GM19239 (cell line): Measurements from ENCODE around the gene TNFRSF14.

Experiments
- DNase-seq: peaks from one replicate; pipeline ENCODE4 v3.0.0; 2011; ENCODE audit warnings: low spot score; ENCODE audit not compliant: insufficient read length
- FAIRE-seq: peaks from 2 replicates; lab custom pipeline; 2011; peaks lifted over from hg19 to GRCh38; lab: Jason Lieb, UNC

Gene TNFRSF14

DNA sequence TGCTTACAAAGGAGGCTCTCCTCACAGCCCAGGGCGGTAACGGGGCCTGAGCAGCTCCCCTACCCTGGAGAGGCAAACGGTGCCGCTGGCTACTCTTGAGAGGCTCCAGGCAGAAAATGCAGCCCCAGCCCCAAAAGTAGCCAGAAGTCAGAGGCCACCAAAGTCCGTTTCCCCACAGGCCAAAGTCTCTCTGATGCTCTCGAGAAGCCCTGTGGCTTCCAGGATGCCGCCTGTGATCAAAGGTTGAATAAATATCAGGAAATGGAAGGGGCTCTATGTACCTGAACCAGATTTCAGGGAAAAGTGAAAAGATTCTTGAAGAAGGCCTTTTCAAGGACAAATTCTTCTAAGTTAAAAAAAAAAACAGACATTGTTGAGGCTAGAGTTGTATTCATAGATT lies 33.9 kb upstream of the TNFRSF14 start:
- FAIRE-seq, result no peak
- DNase-seq, result no peak

DNA sequence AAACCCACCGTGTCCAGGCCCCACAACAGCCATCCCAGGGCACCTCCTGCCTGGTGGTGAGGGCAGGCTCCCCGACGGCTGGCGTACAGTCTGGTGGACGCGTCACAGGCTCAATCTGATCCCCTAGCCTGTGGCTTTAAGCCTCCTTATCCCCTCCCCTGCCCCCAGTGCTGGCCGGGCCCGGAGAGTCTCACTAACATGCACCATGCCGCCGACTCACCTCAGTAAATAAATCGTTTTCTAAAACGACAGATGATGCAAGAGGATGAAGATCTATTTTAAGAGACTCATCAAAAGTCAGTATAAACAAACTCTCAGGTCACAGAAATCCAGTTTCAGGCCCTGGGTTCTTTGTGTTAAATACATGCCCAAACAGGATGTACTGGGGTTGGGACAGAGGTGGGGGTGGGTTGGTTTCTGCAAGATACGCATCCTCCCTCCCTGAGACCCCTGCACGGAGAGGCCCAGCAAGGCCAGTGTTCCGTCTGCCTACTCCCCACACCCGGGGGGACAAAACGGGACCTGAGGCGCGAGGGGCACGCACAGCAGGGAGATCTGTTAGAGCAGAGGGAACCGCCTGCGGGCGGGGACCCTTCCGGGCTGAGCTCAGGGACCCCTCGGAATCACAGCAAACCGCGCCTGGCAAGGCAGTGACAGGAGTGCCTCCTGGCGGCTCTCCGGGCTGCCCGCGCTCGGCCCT lies 32.8 kb upstream of the TNFRSF14 start:
- DNase-seq, result no peak
- no peak for FAIRE-seq

DNA sequence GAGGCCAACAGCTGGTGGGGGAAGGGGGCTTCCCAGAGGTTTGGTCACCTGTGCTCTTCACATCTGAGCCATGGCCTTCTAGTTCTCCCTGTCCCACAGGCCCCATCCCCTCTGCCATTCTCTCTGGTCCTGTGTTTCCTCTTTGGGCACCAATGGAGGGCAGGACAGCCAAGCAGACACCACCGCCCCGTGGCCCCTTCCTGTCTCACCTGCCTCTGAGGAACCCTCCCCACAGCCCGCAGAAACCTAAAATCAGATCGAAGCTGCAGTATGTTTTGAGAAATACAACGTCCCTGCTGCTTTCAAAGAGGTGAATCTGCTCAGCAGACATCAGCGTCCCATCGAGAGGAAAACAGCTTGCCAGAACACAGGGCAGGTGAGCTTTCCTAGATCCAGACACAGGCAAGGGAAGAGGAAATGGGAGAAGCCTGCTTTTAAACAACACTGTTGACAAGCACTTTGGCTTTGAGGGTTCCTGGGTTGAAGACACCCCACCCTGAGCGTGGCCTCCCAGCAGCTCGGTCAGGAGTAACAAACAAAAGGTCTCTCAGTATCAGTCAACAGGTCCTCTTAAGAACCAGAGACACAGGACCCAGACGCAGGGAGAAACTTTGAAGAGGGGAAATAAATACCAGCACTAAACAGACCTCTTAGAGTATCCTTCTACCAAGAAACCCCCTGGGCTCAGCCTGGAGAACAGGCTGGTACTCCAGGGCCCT lies 32.1 kb upstream of the TNFRSF14 start:
- no peak for FAIRE-seq
- DNase-seq, result no peak

DNA sequence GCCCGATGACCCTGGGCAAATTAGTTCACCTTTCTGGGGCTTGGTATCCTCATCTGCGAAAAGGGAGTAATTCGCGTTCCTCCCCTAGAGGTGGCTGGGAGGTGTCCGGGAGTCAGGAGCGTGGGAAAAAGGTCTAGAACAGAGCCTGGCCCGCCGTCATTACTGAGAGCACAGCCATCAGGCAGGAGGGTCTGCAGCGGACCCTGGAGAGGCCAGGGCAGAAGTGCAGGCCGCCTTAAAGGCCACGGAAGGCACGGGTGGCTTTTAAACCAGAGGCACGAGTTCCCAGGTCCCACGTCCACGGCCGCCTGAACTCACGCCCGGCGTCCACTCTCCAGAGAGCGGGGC lies 30.6 kb upstream of the TNFRSF14 start:
- FAIRE-seq, result peak; percentile 59
- no peak for DNase-seq

DNA sequence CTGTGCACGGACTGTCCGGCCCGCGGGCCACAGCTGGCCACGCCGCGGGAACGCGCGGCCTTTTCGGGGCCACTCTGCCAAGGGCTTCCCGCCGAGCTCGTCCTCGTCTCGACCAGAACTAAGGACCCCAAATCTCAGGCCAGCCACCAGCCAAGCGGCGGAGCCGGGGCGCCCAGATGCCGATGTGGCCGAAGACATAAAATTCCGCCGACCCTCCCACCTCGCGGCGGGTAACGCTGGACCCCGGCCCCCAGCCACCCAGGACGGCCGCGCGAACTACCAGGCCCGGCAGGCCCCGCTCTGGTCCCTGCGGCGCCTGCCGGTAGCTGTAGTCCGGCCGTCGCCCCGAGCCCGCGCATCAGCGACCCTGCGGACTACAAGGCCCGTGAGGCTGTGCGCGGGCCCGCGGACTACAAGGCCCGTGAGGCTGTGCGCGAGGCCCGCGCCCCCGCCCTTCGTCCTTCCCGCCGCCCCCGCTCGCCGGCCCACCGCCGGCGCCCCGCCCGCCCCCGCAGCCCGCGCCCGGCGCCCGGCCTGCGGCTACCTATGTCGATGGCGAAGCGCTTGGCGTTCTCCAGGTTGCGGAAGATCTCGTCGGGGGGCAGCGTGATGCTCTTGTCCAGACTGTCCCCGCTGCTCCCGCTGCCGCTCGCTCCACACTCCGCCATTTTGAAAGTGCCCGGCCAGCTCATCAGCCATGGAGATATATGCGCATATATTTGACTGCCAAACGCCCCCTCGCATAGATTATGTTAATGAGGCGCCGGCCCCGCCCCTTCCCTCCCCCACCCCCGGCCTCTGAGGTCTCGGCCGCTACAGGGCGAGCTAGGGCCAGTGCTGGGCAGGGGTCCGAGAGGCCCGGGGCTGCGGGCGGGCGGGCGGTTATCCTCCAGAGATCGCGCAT lies 30.0 kb upstream of the TNFRSF14 start, which contains the start of gene PANK4:
TSS of gene PANK4 (minus strand) at position 677 of the 904 bp plus-strand sequence. CDS start at position 668, 9 bp downstream.
- DNase-seq, result peak; percentile 99
- FAIRE-seq, result peak; percentile 93

DNA sequence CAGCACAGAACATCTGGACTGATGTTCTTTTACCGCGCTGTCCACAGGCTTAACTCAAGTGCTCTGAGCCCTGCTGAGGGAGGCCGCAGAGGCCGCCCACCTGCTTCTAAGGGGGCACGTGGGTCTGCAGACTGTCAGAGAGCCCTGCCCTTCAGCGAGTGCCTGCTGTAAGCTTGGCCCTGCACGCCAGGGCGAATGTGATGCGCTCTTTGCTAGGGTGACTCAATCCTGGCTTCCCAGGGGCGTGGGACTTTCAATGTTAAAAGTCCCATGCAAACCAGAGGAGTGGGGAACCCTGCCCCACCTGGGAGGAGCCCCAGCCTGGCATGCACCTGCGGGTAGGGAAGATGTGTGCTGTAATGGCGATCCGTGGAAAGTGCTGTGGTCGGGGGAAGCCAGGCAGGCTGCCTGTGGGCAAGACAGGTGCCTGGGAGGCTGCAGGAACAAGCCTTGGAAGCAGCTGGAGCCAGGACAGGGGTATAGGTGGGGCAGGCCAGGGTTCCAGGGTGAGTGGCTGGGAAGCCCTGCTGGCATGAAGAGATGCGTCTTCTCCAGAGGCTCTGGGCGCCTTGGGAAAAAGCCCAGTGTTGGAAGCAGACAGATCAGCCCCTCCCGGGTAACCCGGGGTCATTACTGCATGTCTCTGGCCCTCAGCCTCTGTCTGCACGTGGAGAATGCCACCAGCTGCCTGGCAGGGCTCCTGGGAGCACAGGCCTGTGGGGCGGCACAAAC lies 29.2 kb upstream of the TNFRSF14 start:
- FAIRE-seq, result no peak
- DNase-seq, result peak; percentile 77

DNA sequence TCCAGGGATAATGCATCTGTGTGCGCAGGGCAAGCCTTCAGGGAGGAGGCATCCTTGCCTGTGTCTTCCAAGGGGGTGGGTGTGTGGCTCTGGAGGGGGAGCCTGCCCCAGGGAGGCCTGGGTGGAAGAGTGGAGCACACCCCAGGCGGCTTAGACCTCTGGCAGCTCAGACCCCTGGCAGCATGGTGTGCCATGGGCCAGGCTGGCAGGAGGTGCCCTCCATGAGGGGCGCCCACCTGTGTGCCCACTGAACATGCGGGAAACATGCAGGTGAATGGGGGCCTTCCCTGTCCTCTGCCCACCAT lies 28.7 kb upstream of the TNFRSF14 start:
- DNase-seq (no peak), FAIRE-seq (no peak)

DNA sequence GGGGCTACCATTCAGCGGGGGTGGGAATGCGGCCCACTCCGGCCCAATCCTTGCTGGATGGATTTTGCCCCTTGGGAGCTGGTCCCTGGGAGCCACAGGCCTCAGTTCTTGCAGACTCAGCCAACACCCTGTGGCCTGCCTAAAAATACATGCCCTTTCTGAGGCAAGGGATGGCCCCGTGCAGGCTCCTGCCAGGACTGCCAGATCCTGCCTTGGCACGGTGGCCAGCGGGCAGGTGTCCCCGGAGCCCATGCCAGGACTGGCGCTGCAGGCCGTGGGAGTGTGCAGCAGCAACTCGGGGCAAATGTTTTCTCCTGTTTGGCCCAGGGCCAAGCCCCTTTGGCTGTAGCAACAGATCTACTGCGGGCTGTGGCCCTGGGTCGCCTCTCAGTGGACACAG lies 28.2 kb upstream of the TNFRSF14 start:
- no peak for DNase-seq
- FAIRE-seq, result no peak

DNA sequence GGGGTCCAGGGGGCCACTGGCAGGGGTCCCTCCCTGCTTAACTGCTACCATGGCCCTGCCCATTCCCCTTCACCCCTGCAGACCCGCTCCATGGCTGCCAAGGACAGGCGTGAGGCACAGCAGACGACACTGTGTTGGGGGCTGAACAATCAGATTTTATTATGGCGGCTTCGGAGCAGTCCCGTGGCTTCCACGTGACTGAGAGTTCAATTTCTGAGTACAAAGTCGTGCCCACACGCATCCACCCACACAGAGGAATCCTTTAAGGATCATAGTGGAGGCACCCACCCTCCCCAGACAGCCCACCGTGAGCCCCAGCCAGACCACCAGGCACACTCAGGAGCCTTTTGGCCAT lies 27.6 kb upstream of the TNFRSF14 start:
- no peak for FAIRE-seq
- DNase-seq, result no peak

DNA sequence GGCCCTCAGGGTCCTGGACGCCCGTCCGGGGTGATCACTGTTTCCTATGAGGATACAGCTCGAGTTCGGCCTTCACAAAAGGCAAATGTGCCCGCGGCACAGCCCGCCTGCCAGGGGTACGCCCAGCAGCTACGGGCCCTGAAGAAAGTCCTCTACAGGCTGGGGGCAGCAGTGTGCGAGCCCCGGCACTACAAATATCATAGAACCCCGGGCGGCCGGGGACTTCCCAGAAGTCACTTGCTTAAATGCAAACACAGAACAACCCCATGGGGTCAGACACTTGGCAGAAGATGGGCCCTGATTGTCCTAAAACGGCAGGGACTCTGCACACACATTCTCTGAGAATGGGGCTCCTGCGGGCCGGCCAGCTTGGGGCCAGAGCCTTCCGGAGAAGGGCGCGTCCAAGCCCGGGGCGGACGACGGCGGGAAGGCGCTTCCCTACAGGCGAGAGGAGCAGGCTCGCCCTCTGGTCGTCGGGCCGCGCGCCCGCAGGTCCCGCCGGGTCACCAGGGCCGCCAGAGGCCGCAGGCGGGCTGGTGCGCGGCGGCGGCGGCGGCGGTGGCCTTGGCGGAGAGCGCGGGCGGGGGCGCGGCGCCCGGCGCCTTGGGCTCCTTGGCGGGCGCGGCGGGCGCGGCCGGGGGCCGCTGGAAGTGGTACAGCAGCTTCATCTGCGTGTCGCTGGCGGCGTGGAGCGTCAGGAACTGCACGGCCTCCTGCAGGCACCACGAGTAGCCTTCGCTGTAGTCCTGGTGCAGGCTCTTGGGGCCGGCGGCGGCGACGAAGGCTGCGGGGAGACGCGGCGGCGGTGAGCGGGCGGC lies 27.0 kb upstream of the TNFRSF14 start:
- FAIRE-seq (no peak), DNase-seq (no peak)

DNA sequence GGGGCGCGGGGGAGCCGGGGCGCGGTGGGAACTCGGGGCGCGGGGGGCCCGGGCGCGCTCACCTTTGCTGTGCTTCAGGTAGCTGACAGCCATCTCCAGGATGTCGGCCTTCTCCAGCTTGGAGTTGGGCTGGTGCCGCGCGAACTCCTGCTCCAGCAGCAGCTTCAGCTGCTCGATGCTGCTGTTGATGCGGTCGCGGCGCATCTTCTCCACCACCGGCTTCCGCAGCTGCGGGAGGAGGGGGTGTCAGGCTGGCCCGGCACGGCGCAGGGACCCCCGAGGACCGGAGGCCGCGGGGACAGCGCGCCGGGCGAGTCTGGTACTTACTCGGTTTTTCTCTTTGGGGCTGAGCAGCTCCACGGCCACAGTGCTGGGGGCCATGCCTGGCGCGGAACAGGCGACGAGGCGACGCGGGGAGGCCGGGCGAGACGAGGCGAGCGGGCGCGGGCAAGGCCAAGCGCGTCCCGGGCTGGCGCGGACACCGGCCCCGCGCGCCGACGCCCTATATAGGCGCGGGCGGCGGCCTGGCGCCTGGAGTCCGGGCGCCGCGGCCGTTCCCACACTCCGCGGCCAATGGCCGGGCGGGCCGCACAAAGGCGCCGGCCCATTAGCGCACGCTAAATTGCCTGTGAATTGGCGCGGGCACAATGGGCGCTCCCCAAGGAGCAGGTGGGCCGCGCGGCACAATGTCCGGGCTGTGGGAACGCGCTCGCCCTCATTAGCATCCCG lies 26.2 kb upstream of the TNFRSF14 start, which contains the start of gene HES5:
TSS of gene HES5 (minus strand) at position 480 of the 729 bp plus-strand sequence. CDS start at position 381, 99 bp downstream.
- DNase-seq (no peak), FAIRE-seq (no peak)

DNA sequence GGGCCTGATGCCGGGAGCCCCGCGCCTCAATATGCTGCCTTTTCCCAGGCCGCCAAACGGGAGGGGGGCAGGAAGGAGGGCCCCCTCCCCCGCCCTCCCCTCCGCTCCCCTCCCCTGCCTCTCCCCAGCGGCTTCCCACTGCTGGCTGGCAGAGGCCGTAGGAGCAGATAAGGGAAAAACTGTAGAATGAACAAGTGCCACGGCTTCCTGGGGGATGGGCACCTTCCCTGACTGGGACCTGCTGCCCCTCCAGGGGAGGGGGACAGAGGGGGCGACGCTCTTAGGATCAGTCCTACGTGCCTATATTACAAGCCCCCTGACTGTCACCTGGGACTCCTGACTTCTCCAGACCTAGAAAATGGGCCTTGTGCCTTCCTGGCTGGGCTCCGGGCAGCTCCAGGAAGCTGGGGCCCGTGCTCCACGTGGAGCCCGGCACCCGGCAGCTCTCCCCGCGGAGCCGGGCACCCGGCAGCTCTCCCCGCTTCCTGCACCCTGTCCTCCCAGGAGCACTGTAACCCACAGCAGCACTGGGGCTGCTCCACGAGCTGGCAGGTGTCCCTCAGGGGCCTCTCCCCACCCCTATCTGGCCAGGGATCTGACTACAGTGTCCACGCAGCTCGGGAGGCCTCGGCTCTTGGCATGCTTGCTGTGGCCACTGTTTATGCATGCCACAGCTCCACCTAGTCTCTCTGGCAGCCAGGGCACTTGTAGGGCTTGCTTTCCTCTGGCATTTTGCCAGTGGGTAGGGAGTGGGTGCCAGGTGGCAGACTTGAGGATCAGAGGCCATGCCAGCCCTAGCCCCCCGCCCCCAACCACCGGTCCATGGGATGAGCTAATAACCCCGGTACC lies 25.4 kb upstream of the TNFRSF14 start:
- no peak for DNase-seq
- no peak for FAIRE-seq

DNA sequence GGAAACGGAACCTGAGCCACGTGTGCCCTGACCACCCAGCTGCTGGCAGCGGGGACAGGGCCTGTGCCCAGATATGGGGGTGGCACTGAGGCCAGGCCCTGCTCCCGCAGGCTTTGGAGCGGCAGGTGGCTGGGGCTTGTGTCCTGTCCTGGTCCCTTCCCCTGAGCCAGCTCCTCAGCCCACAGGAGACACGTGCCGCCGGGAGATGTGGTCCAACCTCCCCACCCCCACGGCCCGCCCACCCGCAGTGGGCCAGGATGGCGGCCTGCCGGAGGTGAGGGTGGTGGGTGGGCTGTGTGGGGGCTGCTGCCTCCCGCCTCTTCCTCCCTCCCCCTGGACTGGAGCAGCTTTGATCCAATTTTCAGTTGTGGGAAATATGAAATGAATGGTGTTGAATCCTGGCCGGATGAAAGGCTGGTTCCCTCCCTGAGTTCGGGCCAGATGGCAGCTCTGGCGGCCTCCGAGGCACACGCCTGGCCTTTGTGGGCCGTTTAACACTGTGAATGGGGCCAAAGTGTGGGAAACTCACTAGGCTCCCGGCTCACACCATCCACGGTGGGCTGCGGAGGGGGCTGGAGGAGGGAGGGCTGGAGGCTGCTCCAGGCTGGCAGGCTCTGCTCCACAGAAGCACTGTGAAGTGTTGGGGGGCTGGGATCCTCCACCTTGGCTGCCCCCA lies 23.5 kb upstream of the TNFRSF14 start:
- DNase-seq, result no peak
- no peak for FAIRE-seq

DNA sequence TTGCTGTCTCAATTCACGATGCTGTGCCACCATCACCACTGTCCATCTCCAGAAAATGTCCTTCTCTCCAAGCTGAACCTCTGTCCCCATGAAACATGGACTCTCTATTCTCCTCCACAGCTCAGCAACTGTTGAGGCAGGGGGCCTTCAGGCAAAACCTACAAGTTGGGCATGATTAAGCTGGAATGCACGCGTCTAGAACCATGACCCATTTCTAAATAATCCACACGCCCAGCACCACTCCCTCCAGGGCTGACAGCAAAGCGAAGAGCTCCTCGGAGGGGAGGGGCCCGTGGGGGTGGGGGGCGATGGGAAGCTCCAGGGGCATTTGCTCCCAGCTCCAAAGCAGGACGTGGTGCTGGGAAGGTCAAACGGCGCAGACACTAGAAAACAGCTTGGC lies 22.8 kb upstream of the TNFRSF14 start:
- FAIRE-seq (no peak), DNase-seq (no peak)

DNA sequence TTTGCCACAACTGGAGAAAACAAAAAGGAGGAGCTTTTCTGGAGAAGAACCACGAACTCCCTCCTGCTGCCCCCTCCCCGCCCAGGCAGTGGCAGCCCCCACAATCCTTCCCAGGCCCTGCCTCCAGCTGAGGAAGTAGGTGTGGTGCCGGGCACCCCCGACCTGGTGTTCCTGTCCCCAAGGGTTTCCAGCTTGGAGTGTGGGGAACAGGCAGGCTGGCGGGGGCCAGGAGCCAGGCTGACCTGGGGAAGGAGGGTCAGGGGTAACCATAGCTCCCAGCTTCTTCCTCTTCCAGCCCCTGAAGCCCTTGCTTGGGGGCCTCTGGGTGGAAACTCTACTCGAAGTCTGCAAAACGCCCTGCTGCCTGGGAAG lies 21.9 kb upstream of the TNFRSF14 start:
- FAIRE-seq (no peak), DNase-seq (no peak)

DNA sequence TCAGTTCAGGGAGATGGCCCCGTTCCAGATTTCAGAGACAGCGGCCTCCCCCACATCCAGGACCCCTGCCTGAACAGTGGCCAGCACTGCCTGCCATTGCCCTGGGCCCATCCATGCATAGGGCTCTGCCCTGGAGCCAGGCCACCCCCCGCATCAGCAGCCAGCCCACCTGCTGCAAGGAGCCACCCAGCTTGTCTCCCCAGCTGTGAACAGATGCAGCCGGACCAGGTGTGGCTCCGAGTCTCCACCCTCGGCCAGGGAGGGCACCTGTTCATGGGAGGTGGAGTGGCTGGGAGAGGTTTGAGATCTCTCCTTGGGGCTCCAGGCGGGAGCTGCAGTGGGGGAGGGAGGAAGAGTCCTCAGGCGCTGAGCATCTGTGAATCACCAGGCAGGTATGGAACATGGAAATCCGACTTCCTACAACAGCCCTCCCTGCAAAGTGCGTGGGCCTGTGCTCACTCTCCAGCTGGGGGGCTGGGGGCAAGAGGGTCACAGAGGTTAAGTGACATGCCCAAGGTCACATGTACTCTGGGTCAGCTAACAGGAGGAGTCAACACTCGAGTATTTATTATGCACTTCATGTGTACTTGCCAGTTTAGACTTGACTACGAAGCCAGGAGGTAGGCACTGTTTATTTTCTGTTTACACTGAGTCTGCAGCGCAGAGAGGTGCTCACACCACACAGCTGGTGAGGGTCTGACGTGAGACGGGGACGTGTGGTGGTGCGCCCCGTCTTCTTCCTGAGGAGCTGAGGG lies 21.3 kb upstream of the TNFRSF14 start:
- DNase-seq (no peak), FAIRE-seq (no peak)

DNA sequence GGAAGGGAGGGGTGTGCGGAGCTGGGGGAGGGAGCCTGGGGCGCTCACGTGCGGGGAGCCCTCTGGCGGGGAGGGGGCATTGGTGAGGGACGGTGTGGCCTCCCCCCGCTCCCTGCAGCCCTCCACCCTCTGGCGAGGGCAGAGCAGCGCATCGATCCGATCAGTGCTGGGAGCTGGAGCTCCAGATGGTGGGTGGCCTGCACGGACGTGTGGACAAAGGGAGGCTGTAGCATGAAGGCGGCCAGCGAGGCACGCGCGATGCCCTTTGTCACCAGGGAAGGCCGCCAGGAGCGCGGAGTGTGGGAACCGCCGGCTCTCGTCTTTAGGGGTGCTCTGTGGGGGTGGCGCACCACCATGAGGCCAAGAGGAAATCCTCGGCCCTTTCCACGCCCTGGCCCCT lies 20.7 kb upstream of the TNFRSF14 start:
- no peak for DNase-seq
- no peak for FAIRE-seq
